A549 (cell line): ENCODE measurements around the gene PLEKHA5. TPM values are rescaled to one million over a fixed set of nuclear protein-coding genes. Genes with fewer than 3 reads are reported as not detected.
A peak's percentile ranks its signal among the peaks of the same experiment; 100 is the strongest.

Experiments used
- ATAC-seq, 2 experiments: fragments of 200-7000 bp in 1 of 2; fragments of >200 bp in 1 of 2; cut with Nextera tagmentation in 1 of 2; cut with Tn5 transposase in 1 of 2; 3 replicates each; pipeline versions ENCODE4 v1.8.0 to v1.9.1; 2018 to 2020; ENCODE audit warnings: mild to moderate bottlenecking in 1 of 2, moderate library complexity in 1 of 2
- CTCF ChIA-PET: fragments of 300-600 bp; sonication (Branson Sonifier 250); formaldehyde crosslinking; extraction: SDS; loops from one replicate; lab custom pipeline; 2021; ENCODE audit warnings: antibody characterized with exemption, inconsistent platforms; lab: Yijun Ruan, JAX
- POLR2A ChIA-PET: fragments of 350-600 bp; formaldehyde crosslinking; extraction: SDS; loops from one replicate; lab custom pipeline; 2021; ENCODE audit warnings: antibody characterized with exemption, inconsistent platforms; lab: Yijun Ruan, JAX
- DNase-seq, 2 experiments: peaks; one replicate each; pipeline versions ENCODE4 v3.0.0 to v3.0.0-alpha.2; 2011 to 2016; ENCODE audit warnings: low read depth in 1 of 2, low spot score in 1 of 2
- FAIRE-seq: peaks from 2 replicates; lab custom pipeline; 2011; peaks lifted over from hg19 to GRCh38; lab: Jason Lieb, UNC
- H3K27ac ChIP-seq, 2 experiments: fragments of >200 bp; sonication (Bioruptor Twin); formaldehyde crosslinking; 3 replicates each; pipeline ENCODE4 v1.5.1; 2016 to 2017
- H3K4me1 ChIP-seq: fragments of >200 bp; sonication (Bioruptor Twin); formaldehyde crosslinking; 3 replicates; pipeline ENCODE4 v1.6.1; 2016
- H3K4me2 ChIP-seq: fragments of >200 bp; sonication (Bioruptor Twin); formaldehyde crosslinking; 3 replicates; pipeline ENCODE4 v1.6.1; 2016
- H3K4me3 ChIP-seq: fragments of >200 bp; sonication (Bioruptor Twin); formaldehyde crosslinking; 3 replicates; pipeline ENCODE4 v1.5.1; 2016
- H3K9me3 ChIP-seq: fragments of >200 bp; sonication (Bioruptor Twin); formaldehyde crosslinking; 3 replicates; pipeline ENCODE4 v1.6.1; 2016
- BHLHE40 ChIP-seq: IDR thresholded peaks from 2 replicates; pipeline ENCODE4 v1.6.1; 2012; ENCODE audit warnings: low read depth, low read length, inconsistent platforms
- CBX2 ChIP-seq: fragments of 200-600 bp; sonication (generic); IDR thresholded peaks from 2 replicates; pipeline ENCODE4 v1.6.1; 2016; ENCODE audit warnings: low read depth, mild to moderate bottlenecking, borderline replicate concordance
- CBX8 ChIP-seq: fragments of 200-600 bp; sonication (generic); IDR thresholded peaks from 2 replicates; pipeline ENCODE4 v1.6.1; 2016
- CTCF ChIP-seq: fragments of >200 bp; sonication (Bioruptor Twin); formaldehyde crosslinking; IDR thresholded peaks from 3 replicates; pipeline ENCODE4 v1.5.1; 2016
- E2F6 ChIP-seq: IDR thresholded peaks from 2 replicates; pipeline ENCODE4 v1.6.1; 2012; ENCODE audit warnings: low read depth, borderline replicate concordance
- EHF ChIP-seq: fragments of 250-450 bp; sonication (Bioruptor Pico); IDR thresholded peaks from 2 replicates; pipeline ENCODE4 v1.5.0; 2020; ENCODE audit warnings: mild to moderate bottlenecking
- EP300 ChIP-seq, 2 experiments: fragments of >200 bp; sonication (Bioruptor Twin); formaldehyde crosslinking; IDR thresholded peaks; 2 replicates in 1 of 2; 3 replicates in 1 of 2; pipeline ENCODE4 v1.6.1; 2016 to 2017
- FOSB ChIP-seq: fragments of 250-450 bp; sonication (Bioruptor Pico); IDR thresholded peaks from 2 replicates; pipeline ENCODE4 v1.5.0; 2020; ENCODE audit warnings: mild to moderate bottlenecking, moderate library complexity
- GATA3 ChIP-seq: IDR thresholded peaks from 2 replicates; pipeline ENCODE4 v1.6.1; 2012; ENCODE audit warnings: borderline replicate concordance
- HES2 ChIP-seq: fragments of >200 bp; sonication (Bioruptor Twin); formaldehyde crosslinking; IDR thresholded peaks from 2 replicates; pipeline ENCODE4 v1.6.1; 2016
- HOXA7 ChIP-seq: fragments of 250-450 bp; sonication (Bioruptor Pico); IDR thresholded peaks from 2 replicates; pipeline ENCODE4 v1.5.0; 2020; ENCODE audit warnings: mild to moderate bottlenecking, moderate library complexity
- HOXB13 ChIP-seq: fragments of 250-450 bp; sonication (Bioruptor Pico); IDR thresholded peaks from 2 replicates; pipeline ENCODE4 v1.5.0; 2020; ENCODE audit warnings: low read depth, mild to moderate bottlenecking, moderate library complexity
- JUN ChIP-seq, 2 experiments: fragments of >200 bp; sonication (Bioruptor Twin); formaldehyde crosslinking; IDR thresholded peaks; 2 replicates in 1 of 2; 3 replicates in 1 of 2; pipeline ENCODE4 v1.6.1; 2016 to 2017
- KDM5A ChIP-seq: fragments of 200-600 bp; sonication (generic); IDR thresholded peaks from 2 replicates; pipeline ENCODE4 v1.6.1; 2016; ENCODE audit warnings: antibody characterized with exemption, mild to moderate bottlenecking
- MAFK ChIP-seq: fragments of 450-650 bp; IDR thresholded peaks from 2 replicates; pipeline ENCODE4 v1.6.1; 2014; ENCODE audit not compliant: partially characterized antibody
- NPAS2 ChIP-seq: fragments of 250-450 bp; sonication (Bioruptor Pico); IDR thresholded peaks from 2 replicates; pipeline ENCODE4 v1.8.0; 2022; ENCODE audit warnings: mild to moderate bottlenecking, moderate library complexity, borderline replicate concordance
- PBX3 ChIP-seq: IDR thresholded peaks from 2 replicates; pipeline ENCODE4 v1.6.1; 2012
- RAD21 ChIP-seq, 2 experiments: fragments of >200 bp in 1 of 2; sonication (Bioruptor Twin) in 1 of 2; formaldehyde crosslinking in 1 of 2; IDR thresholded peaks in 1 of 2; conservative IDR thresholded peaks in 1 of 2; 2 replicates in 1 of 2; 3 replicates in 1 of 2; pipeline ENCODE4 v1.6.1; 2012 to 2018; ENCODE audit warnings: inconsistent platforms in 1 of 2
- RARB ChIP-seq: fragments of 250-450 bp; sonication (Bioruptor Pico); IDR thresholded peaks from 2 replicates; pipeline ENCODE4 v1.8.0; 2021; ENCODE audit warnings: mild to moderate bottlenecking, moderate library complexity
- RFX5 ChIP-seq: fragments of 450-650 bp; IDR thresholded peaks from 2 replicates; pipeline ENCODE4 v1.7.1; 2014; ENCODE audit warnings: antibody characterized with exemption, mild to moderate bottlenecking, moderate library complexity
- SMC3 ChIP-seq: fragments of >200 bp; sonication (Bioruptor Twin); formaldehyde crosslinking; IDR thresholded peaks from 3 replicates; pipeline ENCODE4 v1.6.1; 2018; ENCODE audit warnings: inconsistent platforms
- TP53 ChIP-seq: fragments of 250-450 bp; sonication (Bioruptor Pico); IDR thresholded peaks from 2 replicates; pipeline ENCODE4 v1.5.0; 2021; ENCODE audit warnings: mild to moderate bottlenecking, moderate library complexity
- USF2 ChIP-seq: fragments of 450-650 bp; IDR thresholded peaks from 2 replicates; pipeline ENCODE4 v1.6.1; 2014; ENCODE audit warnings: antibody characterized with exemption
- ZC3H11A ChIP-seq: fragments of 450-650 bp; IDR thresholded peaks from 2 replicates; pipeline ENCODE4 v1.6.1; 2014; ENCODE audit warnings: antibody characterized with exemption, mild to moderate bottlenecking
- ZNF302 ChIP-seq: fragments of 250-450 bp; sonication (Bioruptor Pico); IDR thresholded peaks from 2 replicates; pipeline ENCODE4 v1.9.0; 2021; ENCODE audit warnings: inconsistent platforms, mild to moderate bottlenecking, moderate library complexity
- WGBS: methylation state at CpG from one replicate; pipeline ENCODE4 v1.1.6; 2017; ENCODE audit errors: missing lambda C conversion rate; 5-methylcytosine and 5-hydroxymethylcytosine counted together
- polyA plus RNA-seq, 4 experiments: library from polyadenylated mRNA; depleted of rRNA in 3 of 4; stranded (reverse); fragments of >200 nt; fragmentation: RNase III in 1 of 4; extraction: RNeasy Plus Mini Kit Qiagen cat#74134 plus additional on column Dnase treatment in 1 of 4; gene quantifications; 2 replicates in 3 of 4; 3 replicates in 1 of 4; pipeline ENCODE4 v1.2.3, GENCODE V29; 2011 to 2017

PLEKHA5 gene
- polyA plus RNA-seq, 2 of the 4 experiments (the other 2 are of a cell fraction), result 7.6 to 13.2 TPM

- Histone ChIP-seq H3K27ac (no peak overlapping the region), H3K4me2 (no peak overlapping the region), H3K4me1 (no peaks in the 10 kb centered on the region), H3K4me3 (no peak overlapping the region), H3K9me3 (no peaks in the 10 kb centered on the region)
- FAIRE-seq, result no peak
- WGBS, result 62% methylated on average over 7 of the region's 7 CpGs
- TF ChIP-seq JUN (IDR thresholded peaks at IDR 0.05) (no peak), FOSB (CRISPR knock-in tag) (no peak), USF2 (no peak), EP300 (IDR thresholded peaks at IDR 0.05) (no peak), SMC3 (no peak), ZC3H11A (no peak), GATA3 (no peak), CBX2 (no peak), EHF (no peak), E2F6 (no peak), KDM5A (no peak)
- POLR2A ChIA-PET, result no interaction called here
- CTCF ChIA-PET, result no interaction called here
- no peak for DNase-seq
- ATAC-seq, result no peak
Observed at GRCh38 chr12:19082365-19082911, 47.1 kb upstream of the PLEKHA5 start.

- FAIRE-seq (no peak), DNase-seq (no peak), ATAC-seq (no peak)
- Histone ChIP-seq H3K9me3 (no peaks in the 10 kb centered on the region), H3K4me2 (no peak overlapping the region), H3K27ac (no peak overlapping the region), H3K4me1 (no peaks in the 10 kb centered on the region), H3K4me3 (no peak overlapping the region)
- ChIA-PET POLR2A (no interaction called here), CTCF (interaction anchor here (0.8 kb wide), 1 partner anchor 12 kb away, joined by 3 read pairs; no protein-coding TSS in a partner anchor)
- 35% methylated on average over 4 of the region's 4 CpGs for WGBS
- TF ChIP-seq HOXB13, result no peak
- no peak for TF ChIP-seq BHLHE40
- TF ChIP-seq RARB (CRISPR knock-in tag), result no peak
- no peak for TF ChIP-seq CBX2
- no peak for TF ChIP-seq SMC3
- peak; percentile 55 for TF ChIP-seq MAFK
- no peak for TF ChIP-seq TP53 (CRISPR knock-in tag)
Observed at GRCh38 chr12:19084547-19084946, 45.0 kb upstream of the PLEKHA5 start.

- no peak for FAIRE-seq
- WGBS, result 49% methylated on average over 2 of the region's 2 CpGs
- TF ChIP-seq ZNF302 (CRISPR knock-in tag), result no peak
- no peak for TF ChIP-seq JUN (IDR thresholded peaks at IDR 0.05)
- TF ChIP-seq NPAS2 (CRISPR knock-in tag), result no peak
- TF ChIP-seq HOXA7 (CRISPR knock-in tag), result no peak
- TF ChIP-seq CTCF, result no peak
- TF ChIP-seq HES2, result no peak
- no peak for TF ChIP-seq CBX8
- no peak for TF ChIP-seq PBX3
- TF ChIP-seq ZC3H11A, result no peak
- TF ChIP-seq RFX5, result no peak
- no peak for TF ChIP-seq RAD21 (conservative IDR thresholded peaks at IDR 0.05 in 1 of 2, IDR thresholded peaks at IDR 0.05 in 1 of 2)
- no peak for ATAC-seq
- Histone ChIP-seq H3K4me1 (no peaks in the 10 kb centered on the region), H3K4me3 (no peak overlapping the region), H3K9me3 (no peaks in the 10 kb centered on the region), H3K4me2 (no peak overlapping the region), H3K27ac (no peak overlapping the region)
- POLR2A ChIA-PET, result no interaction called here
- CTCF ChIA-PET, result interaction anchor here (0.8 kb wide), 1 partner anchor 12 kb away, joined by 3 read pairs; no protein-coding TSS in a partner anchor
- DNase-seq, result no peak
Observed at GRCh38 chr12:19085090-19085489, 44.4 kb upstream of the PLEKHA5 start.
